Effector CD4-positive, alpha-beta T cell (primary cell): ENCODE data around the gene ELP1.

Experiments used
- DNase-seq: peaks from one replicate; pipeline ENCODE4 v3.0.0-alpha.2; 2020

The ELP1 gene

GRCh38 chr9:108883085-108883484 is 50.8 kb downstream of the ELP1 start:
- no peak for DNase-seq

GRCh38 chr9:108882052-108882888 is 51.7 kb downstream of the ELP1 start:
- DNase-seq: no peak

DNA sequence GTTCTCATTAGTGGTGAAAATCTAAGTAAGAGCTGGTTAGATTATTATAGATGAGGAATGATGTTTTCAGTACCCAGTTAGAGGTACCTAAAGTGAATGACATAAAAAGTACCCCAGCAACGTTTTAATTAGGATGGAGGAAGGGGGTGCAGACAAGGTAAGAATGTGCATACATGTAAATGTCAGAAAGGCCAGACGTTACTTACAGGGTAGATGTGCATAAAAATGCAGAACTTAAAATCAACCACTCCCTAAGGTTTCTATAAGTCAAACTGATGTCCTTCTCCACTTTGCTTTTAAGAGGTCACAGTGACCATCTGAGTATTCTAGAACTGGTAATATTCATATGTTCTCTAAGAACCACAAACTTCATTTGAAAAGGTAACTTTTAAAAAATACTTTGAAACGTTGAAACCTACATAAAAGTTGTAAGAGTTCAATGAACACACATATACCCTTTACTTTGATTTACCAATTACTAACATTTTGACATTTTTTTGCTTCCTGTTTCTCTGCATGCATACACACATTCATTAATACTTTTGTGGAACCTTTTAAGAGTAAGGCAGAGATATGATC is 53.1 kb downstream of the ELP1 start:
- no peak for DNase-seq

DNA sequence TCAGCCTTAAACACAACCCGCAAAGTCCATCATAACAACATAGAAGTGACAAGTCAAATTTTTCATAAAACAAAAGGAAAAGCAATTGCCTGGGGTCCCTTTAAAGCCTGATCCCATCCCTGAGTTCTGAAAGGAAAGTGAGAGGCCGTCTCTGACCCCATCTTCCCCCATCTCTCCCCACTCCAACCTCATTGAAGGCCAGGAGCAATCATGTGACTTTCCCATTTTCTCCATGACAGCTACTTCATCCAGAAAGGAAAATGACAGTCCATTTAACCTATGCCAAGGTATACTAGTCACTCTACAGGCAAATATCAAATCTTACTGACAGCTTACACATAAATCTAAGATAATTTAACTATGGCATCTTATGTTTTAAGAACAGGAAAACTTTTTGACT is 56.4 kb downstream of the ELP1 start:
- DNase-seq: no peak

GRCh38 chr9:108876425-108876824 is 57.5 kb downstream of the ELP1 start:
- no peak for DNase-seq

GRCh38 chr9:108874058-108874788 is 59.7 kb downstream of the ELP1 start:
- DNase-seq: no peak

DNA sequence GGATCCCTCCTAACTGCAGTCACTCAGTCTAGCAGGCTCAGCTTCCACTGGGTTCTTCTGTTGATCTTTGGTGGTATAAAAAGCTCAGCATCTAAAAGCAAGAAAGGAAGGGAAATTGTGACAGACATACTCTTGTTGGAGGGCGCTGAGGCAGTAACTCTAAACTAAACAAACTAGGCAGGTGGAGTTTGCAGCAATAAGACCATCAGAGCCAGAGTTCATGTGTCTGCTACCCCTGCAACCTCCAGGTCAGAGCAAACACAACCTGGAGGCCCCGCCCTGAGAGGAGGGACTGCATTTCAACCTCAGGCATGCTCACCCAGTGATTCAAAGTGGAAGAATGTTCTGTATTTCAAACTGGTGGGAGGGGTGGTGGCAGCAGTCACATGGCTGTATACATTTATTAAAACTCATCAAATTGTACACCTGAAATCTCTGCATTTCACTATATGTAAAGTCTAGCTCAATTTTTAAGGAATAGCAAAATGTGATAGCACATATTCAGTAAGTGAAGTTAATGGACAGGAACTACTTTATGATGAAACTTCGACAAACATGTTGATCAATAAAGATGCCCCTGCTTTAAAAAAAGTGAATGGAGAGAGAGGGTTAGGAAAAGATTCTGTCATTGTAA is 64.7 kb downstream of the ELP1 start:
- DNase-seq: no peak

DNA sequence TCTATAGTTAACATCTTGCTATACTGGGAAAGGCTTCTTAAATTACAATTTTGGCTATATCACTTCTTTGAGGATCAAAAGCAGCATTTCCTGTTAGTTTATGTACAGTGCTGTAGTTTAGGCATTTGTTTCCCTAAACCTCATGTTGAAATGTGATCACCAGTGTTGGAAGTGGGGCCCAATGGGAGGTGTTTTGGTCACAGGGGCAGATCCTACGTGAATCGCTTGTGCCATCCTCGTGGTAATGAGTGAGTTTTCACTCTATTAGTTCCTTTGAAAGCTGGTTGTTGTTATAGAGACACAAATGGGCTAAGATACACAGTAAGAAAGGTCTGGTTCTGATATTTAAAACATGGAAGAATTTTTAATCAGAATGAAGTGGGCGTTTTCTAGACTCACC is 66.1 kb downstream of the ELP1 start:
- no peak for DNase-seq

GRCh38 chr9:108867116-108867515 is 66.8 kb downstream of the ELP1 start:
- DNase-seq: no peak

DNA sequence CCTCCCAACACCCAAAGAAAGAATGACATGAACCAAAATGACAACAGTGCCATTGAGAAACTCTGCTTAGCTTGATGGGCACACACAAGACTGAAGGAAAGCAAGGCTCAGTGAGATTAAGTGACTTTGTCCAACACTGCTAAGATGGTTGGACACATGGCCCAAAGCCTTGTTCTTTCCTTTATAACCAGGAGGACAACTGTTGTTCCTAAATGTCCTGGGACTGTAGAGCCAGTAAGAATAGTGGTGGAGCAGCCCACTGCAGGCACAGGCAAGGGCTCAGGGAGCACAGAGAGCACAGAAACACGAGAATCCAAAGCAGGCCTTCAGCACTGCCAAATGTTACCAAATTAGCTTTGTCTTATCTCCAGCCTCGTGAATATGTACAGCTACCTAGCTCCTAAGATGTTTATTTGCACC is 67.9 kb downstream of the ELP1 start:
- DNase-seq: no peak

DNA sequence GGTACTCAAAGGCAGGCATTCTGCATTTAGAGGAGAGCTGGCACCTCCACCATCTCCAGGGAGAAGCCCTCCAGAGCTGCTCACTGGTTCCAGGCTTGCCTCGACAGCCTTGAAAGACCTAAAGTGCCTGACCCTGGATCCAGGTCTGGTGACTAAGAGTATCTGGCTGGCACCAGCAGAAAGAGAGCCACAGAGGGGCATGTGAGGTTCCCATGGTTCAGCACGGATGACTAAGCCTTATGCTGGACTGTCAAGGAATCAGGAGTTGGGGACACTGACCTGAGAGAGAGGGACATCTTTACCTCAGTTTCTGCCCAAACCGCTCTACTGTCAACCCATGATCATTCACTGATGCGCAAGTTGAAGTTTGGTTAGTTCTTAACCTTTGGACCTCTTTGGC is 68.9 kb downstream of the ELP1 start:
- no peak for DNase-seq

DNA sequence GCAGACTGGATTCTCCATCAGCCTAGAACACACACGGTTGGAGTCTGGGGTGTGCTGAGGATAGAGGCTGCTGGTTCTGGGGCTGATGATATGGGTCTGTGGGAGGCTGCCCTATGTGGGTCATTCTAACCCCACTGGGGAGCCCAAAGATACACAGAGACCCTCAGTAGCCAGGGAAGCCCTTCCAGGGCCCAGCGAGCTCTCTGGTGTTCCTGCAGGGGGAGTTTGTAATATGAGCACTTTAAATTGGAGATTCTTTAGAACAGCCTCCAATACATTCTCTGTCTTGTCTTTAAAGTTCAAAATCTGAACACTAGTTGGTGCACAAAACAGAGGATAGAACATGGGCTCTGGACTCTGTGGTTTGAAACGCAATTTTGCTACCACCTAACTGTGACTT is 69.5 kb downstream of the ELP1 start:
- DNase-seq: no peak

DNA sequence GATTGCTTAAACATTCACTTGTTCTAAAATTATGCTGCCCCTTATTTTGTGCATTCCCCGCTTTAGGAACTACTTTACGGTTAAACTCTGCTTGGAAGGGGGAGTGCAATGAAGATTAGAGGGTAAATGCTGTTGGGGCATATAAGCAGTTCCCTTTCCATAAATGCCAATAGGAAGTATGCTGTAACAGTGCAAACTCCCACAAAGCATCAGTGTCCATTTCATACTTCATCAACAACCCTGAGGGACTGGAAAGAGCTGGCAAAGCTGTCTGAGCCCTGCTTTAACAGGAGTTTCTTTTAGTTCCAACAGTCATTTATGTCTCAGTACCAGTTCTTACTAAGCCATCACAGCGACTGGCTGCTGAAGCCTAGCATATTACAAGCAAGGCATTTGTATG is 70.0 kb downstream of the ELP1 start:
- no peak for DNase-seq

DNA sequence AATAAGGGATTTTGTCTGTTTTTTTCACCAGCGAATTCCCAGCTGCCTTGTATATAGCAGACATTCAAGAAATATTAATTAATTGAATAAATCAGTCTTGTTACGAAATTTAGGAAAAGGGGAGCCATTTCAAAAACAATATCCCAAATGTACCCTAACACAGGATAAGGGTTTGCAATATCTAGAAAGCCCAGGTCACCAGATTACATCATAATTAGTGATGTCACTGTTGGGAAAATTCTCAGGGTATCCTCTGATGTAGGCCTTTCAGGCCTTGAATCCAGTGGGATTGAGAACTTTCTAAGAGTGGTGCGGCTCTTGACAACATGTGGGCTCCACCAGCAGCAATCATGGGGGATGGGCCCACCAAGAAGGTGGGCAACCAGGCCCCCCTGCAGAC is 71.9 kb downstream of the ELP1 start, which contains the start of gene ACTL7A:
ACTL7A (plus strand) TSS at position 270 of the 400 bp plus-strand sequence; CDS start at position 327, 57 bp downstream.
- DNase-seq: no peak

GRCh38 chr9:108861464-108861863 is 72.5 kb downstream of the ELP1 start:
- no peak for DNase-seq

DNA sequence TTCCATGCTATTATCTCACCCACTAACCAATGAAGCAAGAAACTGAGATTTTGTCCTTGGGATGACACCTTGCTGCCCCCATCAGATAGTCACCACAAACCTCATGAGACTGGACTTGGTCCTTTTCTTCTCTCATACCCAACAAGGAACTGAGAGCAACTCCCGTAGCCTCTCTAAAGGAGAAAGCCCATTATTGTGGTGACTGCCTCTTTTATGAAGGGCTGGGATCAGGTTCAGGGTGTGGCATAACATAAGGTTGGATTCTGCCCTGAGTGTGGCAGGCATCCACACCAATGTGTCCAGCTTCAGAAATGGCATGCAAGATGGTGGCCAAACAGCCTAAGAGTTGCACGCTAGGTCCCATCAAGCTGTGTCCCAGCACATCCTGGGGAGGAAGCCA is 73.2 kb downstream of the ELP1 start:
- no peak for DNase-seq

DNA sequence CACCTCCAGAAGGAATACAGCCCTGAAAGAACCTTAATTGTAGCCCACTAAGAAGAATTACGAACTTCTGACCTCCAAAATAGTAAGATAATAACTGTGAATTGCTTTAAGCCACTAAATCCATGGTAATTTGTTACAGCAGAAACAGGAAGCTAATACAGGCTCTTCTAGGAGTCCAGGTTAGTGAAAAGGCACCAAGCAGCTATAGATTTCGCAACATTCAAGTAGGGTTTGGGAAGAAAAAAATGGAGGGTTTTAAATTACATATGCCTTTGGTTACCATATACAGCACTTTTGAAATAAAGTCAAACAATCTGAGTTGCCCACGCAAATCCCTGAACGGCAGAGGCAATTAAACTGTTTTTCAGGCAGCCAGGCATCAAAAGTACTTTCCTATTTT is 73.6 kb downstream of the ELP1 start:
- no peak for DNase-seq

DNA sequence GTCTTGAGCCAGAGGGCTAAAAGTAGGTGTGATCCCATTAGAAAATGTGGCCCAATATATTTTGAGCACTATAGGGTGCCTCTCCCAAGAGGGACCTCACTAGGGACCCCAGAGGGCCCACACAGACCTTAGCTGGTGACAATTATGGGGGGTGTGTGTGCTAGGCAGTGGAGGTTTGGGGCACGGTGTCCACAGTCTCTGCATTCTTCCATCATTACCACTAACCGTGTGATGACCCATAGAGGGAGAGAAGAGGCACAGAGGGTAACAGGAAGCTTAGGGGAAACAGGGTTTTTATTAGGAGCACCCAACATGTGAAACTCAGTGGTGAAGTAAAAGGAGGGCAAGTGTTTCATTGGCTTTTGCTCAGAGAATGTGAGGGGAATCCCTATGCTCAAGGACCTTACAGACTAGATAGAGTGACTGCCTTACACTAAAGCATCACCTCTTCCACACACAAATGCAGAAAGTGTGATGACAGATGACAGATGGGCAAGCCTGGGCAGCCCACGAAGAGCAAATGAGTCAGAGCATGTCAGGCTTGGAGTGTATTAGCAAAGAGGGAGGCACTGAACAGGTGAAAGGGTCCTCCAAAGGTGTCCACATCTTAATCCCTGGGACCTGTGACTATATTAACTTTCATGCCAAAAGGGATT is 74.3 kb downstream of the ELP1 start:
- no peak for DNase-seq

DNA sequence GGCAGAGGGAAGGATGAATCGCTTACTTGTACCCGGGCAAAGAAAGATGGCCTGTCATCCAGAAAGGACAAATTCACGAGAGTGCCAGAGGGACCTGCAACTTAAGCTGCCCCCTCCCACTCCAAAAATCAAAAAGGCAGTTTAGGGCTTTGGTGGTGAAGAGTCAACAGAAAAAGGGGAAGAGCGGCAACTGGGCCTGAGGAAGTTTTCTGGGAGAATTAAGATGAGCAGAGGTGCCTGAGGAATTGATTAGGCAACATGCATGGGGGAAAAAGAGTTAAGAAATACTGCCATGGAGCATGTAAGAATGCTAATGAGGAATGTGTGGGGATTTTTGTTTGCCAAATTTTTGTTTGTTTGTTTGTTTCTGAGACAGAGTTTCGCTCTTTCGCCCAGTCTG is 76.4 kb downstream of the ELP1 start:
- no peak for DNase-seq

DNA sequence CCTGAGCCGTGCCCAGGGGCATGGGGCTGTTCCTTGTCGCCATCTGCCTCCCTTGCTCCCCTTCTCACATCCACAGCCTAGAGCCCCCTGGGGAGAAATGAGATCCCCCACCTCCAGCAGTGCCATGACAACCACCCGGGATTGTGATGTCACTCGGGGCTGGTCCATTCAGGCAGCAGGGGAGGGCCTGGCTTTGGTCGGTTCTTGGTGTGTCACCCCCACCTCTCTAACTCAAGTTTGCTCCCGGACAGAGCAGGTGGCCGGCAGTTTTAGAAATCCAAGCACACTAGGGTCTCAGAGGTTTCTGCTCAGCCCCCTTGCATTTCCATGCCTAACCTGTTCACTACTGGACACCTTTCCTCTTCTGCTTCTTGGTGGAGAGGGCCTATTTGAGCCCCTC is 78.0 kb downstream of the ELP1 start, which contains the start of gene ACTL7B:
ACTL7B (minus strand) TSS at position 99 of the 400 bp plus-strand sequence; CDS start at position 43, 56 bp downstream.
- DNase-seq: no peak

GRCh38 chr9:108855529-108855886 is 78.4 kb downstream of the ELP1 start:
- DNase-seq: no peak

GRCh38 chr9:108854641-108855528 is 79.0 kb downstream of the ELP1 start:
- DNase-seq: no peak
